CD4-positive, alpha-beta T cell treated with Interleukin-21 for 1 hour (primary cell): ENCODE data around the gene EMC7.
"Not testable (repeated sequence)": the region's sequence is repeated elsewhere in the genome, so short reads cannot be mapped to it uniquely, and the experiment has no call there.

ENCODE experiments used
- DNase-seq: peaks from one replicate; pipeline ENCODE4 v3.0.0-alpha.2; 2020

EMC7 gene

DNA sequence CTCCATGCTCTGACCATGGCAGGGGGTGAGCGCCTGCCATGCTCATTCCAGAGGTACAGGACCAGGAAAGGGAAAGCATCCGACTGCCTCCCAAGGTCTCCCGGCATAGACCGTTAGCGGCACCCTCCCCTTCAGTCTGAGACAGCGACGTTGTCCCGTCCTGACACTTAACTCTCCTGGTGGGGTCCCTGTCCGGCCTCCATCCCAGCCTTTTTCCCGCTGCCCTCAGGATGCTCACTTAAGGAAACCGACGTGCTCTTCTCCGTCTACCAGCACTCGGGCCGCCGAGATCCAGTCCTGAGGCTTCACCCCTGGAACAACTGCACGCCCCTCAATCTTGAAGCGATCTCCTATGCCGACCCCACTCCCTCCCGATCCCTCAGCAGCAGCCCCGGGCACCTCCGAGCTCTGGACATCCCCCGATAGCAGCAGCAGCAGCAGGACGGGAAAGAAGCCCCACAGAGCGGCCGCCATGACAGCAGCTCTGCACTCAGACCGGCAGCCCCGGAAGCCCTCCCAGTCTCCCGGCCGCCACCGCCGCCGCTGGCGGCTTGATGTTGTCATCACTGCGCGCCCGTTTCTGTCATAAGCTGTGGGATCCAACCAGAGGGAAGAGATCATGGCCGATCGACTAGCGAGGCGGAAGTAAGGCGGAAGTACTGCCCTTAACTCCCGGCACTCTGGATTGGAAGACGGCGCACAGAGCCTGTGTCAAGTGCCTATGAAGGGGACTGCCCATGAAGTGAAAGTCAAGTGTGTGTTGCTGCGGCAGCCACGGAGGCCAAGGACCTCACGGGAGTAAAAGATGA is at the start of gene EMC7, which contains the start of gene PGBD4:
EMC7 (minus strand) TSS at position 497 of the 809 bp plus-strand sequence; CDS start at position 474, 23 bp downstream.
PGBD4 (plus strand) TSS at position 718 of the 809 bp plus-strand sequence. CDS start 449 bp downstream, outside the sequence.
- DNase-seq = peak; percentile 99

- no peak for DNase-seq
These were observed 45.9 kb upstream of the EMC7 start for GRCh38 chr15:34147371-34148140.

DNA sequence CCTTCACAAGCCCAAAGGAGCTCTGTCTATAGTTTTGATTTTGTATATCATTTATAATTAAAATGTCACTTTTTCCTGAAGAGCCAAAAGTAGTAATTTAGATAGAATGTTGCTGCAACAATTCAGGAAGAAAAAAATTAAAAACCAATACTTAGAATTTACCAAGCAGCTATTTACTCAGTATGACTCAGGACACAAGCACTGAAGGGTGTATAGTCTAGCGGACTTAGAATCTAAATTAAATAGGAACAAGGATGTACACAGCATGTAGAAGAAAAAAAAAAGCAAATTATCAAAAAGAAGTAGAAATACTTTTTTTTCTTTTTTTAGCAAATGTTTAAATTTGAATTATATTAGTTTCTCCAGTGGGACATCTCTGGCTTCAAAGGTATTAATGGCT is 31.8 kb upstream of the EMC7 start:
- no peak for DNase-seq

DNA sequence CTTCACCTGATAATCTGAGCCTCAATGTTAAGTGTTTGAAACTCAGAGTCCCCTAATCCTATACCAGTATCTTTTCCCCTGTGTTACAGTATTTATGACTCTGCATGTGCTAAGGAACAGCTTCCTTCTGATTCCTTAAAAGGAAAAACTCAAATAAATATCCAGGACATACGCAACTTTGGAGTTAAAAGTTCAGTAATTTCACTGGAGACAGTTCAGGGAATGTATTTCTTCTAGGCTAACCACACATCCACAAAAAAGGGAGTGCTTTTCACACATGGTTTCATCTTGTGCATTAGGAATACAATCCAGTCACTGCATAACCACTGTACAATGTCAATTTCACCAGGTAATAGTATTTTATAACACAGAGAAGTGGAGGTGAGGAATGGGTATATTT is 31.2 kb upstream of the EMC7 start:
- no peak for DNase-seq

DNA sequence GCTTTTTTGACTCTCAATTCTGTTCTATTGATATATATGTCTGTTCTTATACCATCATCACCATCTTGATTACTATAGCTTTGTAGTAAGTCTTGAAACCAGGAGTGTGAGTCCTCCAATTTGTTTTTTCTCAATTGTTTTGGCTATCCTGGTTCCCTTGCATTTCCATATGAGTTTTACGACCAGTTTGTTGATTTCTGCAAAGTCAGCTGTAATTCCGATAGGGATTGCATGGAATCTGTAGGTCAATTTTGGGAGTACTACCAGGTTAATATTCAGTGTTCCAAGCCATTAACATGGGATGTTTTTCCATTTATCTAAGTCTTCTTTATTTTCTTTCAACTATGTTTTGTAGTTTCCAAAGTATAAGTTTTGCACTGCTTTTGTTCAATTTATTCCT is 27.2 kb upstream of the EMC7 start:
- no peak for DNase-seq

GRCh38 chr15:34126522-34126921 is 24.9 kb upstream of the EMC7 start:
- no peak for DNase-seq

DNA sequence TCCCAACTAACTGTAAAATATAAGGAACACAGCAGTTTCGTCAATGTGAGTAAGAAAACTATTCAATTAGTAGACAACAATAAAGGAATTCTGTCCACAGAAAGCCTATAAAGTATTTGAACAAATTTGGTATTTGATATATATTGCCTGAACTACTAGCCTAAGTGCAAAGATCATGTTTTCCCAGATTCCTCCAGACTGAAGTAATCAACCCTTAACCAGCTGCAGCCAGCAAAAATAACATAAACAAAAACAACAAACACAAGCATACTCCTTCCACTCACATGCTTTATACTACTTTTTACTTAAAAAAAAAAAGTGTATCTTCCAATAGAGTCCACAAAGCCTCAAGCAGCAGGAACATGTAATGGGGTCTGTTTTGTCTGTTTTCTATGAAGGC is 24.3 kb upstream of the EMC7 start:
- no peak for DNase-seq

- no peak for DNase-seq
These were observed 23.0 kb upstream of the EMC7 start for GRCh38 chr15:34124651-34125050.

- no peak for DNase-seq
These were observed 21.1 kb upstream of the EMC7 start for GRCh38 chr15:34122771-34123183.

DNA sequence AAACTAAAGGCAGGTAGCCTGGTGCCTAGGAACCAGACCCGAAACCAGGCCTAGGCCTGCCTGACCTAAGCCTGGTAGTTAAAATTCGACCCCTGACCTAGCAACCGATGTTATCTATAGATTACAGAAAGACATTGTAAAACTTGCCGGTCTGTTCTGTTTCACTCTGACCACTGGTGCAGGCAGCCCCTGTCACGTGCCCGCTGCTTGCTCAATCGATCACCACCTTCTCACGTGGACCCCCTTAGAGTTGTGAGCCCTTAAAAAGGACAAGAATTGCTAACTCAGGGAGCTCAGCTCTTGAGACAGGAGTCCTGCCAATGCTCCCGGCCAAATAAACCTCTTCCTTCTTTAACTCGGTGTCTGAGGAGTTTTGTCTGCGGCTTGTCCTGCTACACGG is 20.1 kb upstream of the EMC7 start:
- DNase-seq = not testable (repeated sequence)

DNA sequence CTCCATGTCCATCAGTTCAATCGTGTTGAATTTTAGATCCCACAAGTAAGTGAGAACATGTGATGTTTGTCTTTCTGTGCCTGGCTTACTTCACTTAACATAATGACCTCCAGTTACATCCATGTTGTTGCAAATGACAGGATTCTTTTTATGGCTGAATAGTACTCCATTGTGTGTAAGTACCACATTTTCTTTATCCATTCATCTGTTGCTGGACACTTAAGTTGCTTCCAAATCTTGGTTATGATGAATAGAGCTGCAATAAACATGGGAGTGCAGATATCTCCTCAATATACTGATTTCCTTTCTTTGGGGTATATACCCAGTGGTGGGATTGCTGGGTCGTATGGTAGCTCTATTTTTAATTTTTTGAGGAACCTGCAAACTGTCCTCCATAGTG is 18.8 kb upstream of the EMC7 start:
- DNase-seq = not testable (repeated sequence)

DNA sequence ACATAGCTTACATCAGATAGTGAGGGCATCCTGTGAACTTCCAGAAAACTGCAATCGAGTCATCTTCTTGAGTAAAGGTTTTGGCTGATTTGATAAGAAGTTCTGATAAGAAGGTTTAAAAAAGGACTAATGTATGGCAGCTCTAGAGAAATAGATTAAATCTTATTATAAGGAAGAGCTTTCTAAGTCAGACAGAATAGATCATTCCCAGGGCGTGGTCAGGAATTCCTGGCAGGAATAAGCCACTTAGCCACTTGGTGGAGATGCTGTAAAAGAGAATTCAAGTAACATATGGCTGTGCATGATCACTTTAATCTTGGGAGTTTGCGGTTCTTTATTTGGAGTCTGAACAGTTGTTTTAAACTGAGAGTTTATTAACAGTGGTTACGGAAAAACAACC is 17.6 kb upstream of the EMC7 start:
- DNase-seq = no peak

DNA sequence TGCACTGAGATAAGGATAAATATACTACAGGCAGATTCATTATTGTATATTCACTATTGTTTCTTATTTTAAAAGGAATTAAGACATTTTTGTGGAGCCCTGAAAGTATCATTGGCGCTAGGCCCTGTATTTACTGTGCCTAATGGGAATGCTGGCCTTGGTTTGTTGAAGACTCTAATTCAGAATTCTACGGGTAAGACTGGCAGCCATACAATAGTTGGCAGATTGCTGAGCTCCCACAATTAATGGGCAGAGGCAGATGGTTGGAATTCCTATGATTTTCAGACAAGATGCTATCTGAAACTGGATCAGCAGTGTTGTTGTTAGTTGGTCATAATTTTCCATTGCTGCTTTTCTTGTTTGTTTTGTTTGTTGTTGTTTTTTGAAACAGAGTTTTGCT is 15.0 kb upstream of the EMC7 start:
- no peak for DNase-seq

- DNase-seq = no peak
These were observed 13.1 kb upstream of the EMC7 start for GRCh38 chr15:34114739-34115138.

DNA sequence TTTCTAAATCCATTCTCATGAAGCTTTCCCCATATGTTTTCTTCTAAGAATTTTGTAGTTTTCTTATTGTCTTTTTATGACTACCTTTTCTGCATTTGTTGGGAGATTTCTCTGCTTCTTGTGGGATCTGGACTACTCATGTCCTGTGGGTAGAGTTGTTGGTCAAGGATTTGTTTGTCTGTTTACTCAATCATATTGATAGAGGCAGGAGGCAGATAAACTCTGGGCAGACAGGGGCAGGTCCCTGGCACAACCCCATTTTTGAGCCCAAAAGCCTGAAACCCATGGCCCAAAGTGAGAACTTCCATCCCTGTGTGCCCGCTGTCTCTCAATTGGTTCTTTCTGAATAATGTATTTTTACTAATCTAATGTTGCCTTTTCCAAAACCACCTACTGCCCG is 12.6 kb upstream of the EMC7 start:
- DNase-seq = no peak

GRCh38 chr15:34111488-34111887 is 9.8 kb upstream of the EMC7 start:
- DNase-seq = no peak

DNA sequence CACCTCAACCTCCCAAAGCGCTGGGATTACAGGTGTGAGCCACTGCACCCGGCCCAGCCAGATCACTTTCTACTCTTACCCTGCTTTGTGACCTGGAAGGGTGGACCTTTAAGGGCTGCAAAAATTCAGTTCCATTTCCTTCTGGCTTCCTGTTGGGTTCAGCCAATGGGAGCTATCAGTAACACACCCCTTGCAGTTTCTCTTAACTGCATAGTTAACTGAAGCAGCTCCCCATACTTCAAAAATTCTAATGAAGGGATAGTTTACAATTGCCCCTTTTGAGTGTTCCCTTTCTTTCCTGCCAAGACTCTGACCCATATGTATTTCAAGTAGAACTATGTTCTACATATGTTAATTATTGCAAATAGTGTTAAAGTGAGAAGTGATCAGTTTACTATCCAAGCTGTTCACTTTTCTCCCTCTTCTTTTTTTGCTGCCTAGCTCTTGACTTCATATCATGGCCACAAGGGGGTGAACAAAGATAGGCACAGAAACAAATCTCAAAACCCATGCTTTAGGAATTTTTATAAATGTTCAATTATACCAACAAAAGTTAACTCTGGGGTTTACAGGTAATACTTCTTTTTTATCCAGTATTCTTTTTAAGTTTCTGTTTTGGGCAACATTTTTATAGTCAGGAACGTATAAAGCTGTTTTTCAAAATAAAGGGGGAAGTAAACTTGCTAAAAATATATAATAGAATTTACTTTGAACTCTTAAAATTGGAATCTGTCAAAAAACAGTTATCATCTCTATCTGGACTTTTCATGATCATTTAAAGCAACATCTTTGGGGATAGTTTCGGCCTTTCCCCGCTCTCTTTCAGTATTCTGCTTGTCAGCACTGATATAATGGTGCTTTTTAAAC is 8.4 kb upstream of the EMC7 start:
- DNase-seq = peak; percentile 34

GRCh38 chr15:34107315-34107714 is 5.7 kb upstream of the EMC7 start:
- no peak for DNase-seq

GRCh38 chr15:34106423-34106822 is 4.8 kb upstream of the EMC7 start:
- DNase-seq = no peak

DNA sequence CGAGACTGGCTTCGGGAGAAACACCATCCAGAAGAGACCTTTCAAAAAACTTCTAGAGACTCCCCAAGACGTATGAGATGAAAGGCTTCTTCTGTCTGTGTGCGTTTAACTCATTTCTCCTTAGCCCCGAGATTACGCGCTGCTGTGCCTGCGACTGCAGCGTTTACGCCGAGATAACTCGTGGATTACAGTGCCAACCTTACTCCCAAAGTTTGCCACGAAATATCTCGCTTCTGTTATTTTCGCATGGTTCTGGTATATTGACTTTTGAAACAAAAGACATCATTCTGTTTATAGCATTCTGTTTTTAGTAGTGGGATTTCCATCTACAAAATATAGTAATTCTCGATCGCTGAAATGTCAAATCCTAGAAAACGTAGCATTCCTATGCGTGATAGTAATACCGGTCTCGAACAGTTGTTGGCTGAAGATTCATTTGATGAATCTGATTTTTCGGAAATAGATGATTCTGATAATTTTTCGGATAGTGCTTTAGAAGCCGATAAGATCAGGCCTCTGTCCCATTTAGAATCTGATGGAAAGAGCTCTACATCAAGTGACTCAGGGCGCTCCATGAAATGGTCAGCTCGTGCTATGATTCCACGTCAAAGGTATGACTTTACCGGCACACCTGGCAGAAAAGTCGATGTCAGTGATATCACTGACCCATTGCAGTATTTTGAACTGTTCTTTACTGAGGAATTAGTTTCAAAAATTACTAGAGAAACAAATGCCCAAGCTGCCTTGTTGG is 688 bp upstream of the EMC7 start:
- no peak for DNase-seq

DNA sequence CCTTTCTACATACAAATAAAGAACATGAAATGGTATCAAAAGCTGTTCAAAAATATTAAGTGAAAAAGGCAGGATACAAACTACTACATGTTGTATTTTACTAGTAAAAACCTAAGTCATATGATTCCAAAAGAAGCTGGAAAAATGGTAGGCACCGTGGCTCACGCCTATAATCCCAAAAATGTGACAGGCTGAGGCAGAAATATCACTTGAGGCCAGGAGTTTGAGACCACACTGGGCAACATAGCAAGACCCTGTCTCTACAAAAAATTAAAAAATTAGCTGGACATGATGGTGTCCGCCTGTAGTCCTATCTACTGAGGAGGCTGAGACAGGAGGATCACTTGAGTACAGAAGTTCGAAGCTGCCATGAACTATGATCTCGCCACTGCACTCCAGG is 1.7 kb downstream of the EMC7 start:
- DNase-seq = no peak

DNA sequence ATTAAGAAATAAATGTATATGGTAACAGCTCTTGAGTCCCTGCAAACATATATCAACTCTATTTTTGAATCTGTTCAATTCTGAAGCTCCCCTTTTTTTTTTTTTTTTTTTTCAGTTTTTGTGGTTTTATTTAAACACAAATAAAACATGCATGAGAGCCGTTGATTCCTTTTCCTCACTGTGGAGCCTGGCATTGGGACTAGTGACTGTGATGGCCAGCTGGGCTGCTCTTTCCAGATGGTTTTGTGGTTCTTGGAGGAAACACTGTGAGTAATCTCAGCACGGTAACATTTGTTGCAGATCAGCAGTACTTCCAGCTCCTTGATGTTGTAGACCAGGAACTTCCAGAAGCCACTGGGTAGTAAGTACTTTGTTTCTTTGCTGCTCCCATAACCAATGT is 15.9 kb downstream of the EMC7 start:
- no peak for DNase-seq
